Mesodermal cell (in vitro differentiated cells): ENCODE measurements around the gene SLC22A23.

Experiments used
- H3K27ac ChIP-seq: 2 replicates; pipeline ENCODE4 v1.7.0; 2013; ENCODE audit warnings: mild to moderate bottlenecking, low read depth, low read length, moderate library complexity; ENCODE audit not compliant: severe bottlenecking
- H3K36me3 ChIP-seq: 2 replicates; pipeline ENCODE4 v1.7.1; 2013; ENCODE audit warnings: mild to moderate bottlenecking, low read length, moderate library complexity; ENCODE audit not compliant: control insufficient read depth, insufficient read depth
- H3K4me1 ChIP-seq: one replicate; pipeline ENCODE4 v1.7.1; 2013; ENCODE audit warnings: mild to moderate bottlenecking, low read length; ENCODE audit not compliant: insufficient read depth, control insufficient read depth, poor library complexity, severe bottlenecking
- H3K4me3 ChIP-seq: 2 replicates; pipeline ENCODE4 v1.7.0; 2013; ENCODE audit warnings: low read length, control low read depth, mild to moderate bottlenecking; ENCODE audit not compliant: insufficient read depth, poor library complexity, severe bottlenecking; ENCODE audit errors: extremely low read depth
- H3K9me3 ChIP-seq: 2 replicates; pipeline ENCODE4 v1.7.1; 2013; ENCODE audit warnings: mild to moderate bottlenecking, low read length, moderate library complexity; ENCODE audit not compliant: control insufficient read depth
- WGBS, 2 experiments: methylation state at CpG; one replicate each; pipeline ENCODE4 v1.1.5; 2013; ENCODE audit warnings: missing lambda C conversion rate in 2 of 2; ENCODE audit not compliant: insufficient coverage in 2 of 2; 5-methylcytosine and 5-hydroxymethylcytosine counted together

SLC22A23 gene

GRCh38 chr6:3315841-3316240, 141.0 kb downstream of the SLC22A23 start:
- Histone ChIP-seq H3K4me1 (no peaks in the 10 kb centered on the region), H3K4me3 (no peak overlapping the region), H3K36me3 (no peaks in the 10 kb centered on the region), H3K27ac (no peak overlapping the region), H3K9me3 (no peaks in the 10 kb centered on the region)
- 71 to 79% methylated on average over 6 to 7 of the region's 8 CpGs for WGBS, 2 experiments

GRCh38 chr6:3314621-3315467, 142.0 kb downstream of the SLC22A23 start:
- 93 to 95% methylated on average over 17 to 20 of the region's 20 CpGs for whole genome bisulfite sequencing, 2 experiments
- Histone ChIP-seq H3K4me3 (no peak overlapping the region), H3K4me1 (no peaks in the 10 kb centered on the region), H3K36me3 (no peaks in the 10 kb centered on the region), H3K27ac (no peak overlapping the region), H3K9me3 (no peaks in the 10 kb centered on the region)

- H3K27ac ChIP-seq = no peak overlapping the region
- WGBS, 2 experiments = 94% methylated on average over 3 to 5 of the region's 7 CpGs
- H3K36me3 ChIP-seq = no peaks in the 10 kb centered on the region
- no peak overlapping the region for H3K4me3 ChIP-seq
- H3K9me3 ChIP-seq = no peaks in the 10 kb centered on the region
- no peaks in the 10 kb centered on the region for H3K4me1 ChIP-seq
These were observed 142.7 kb downstream of the SLC22A23 start for GRCh38 chr6:3314176-3314575.

- Histone ChIP-seq H3K36me3 (no peaks in the 10 kb centered on the region), H3K27ac (no peak overlapping the region), H3K9me3 (no peaks in the 10 kb centered on the region), H3K4me1 (no peaks in the 10 kb centered on the region), H3K4me3 (no peak overlapping the region)
- 84 to 88% methylated on average over 9 to 10 of the region's 11 CpGs for WGBS, 2 experiments
These were observed 144.1 kb downstream of the SLC22A23 start for GRCh38 chr6:3312604-3313231.

GRCh38 chr6:3311826-3312225, 145.0 kb downstream of the SLC22A23 start:
- 79 to 92% methylated on average over 5 to 6 of the region's 6 CpGs for WGBS, 2 experiments
- Histone ChIP-seq H3K4me3 (no peak overlapping the region), H3K27ac (no peak overlapping the region), H3K4me1 (no peaks in the 10 kb centered on the region), H3K36me3 (no peaks in the 10 kb centered on the region), H3K9me3 (no peaks in the 10 kb centered on the region)

- H3K4me1 ChIP-seq = no peaks in the 10 kb centered on the region
These were observed 146.1 kb downstream of the SLC22A23 start for GRCh38 chr6:3310703-3311102.

GRCh38 chr6:3310051-3310448, 146.8 kb downstream of the SLC22A23 start:
- WGBS, 2 experiments = 91 to 93% methylated on average over 3 of the region's 6 CpGs
- H3K9me3 ChIP-seq = no peaks in the 10 kb centered on the region
- H3K27ac ChIP-seq = no peak overlapping the region
- no peak overlapping the region for H3K4me3 ChIP-seq
- no peaks in the 10 kb centered on the region for H3K36me3 ChIP-seq
- H3K4me1 ChIP-seq = no peaks in the 10 kb centered on the region

More at GRCh38 chr6:3310703-3311102, 146.1 kb downstream of the SLC22A23 start:
- Histone ChIP-seq H3K4me3 (no peak overlapping the region), H3K27ac (no peak overlapping the region), H3K9me3 (no peaks in the 10 kb centered on the region), H3K36me3 (no peaks in the 10 kb centered on the region)
- WGBS, 2 experiments = 94 to 95% methylated on average over 9 of the region's 9 CpGs

GRCh38 chr6:3309391-3310050, 147.3 kb downstream of the SLC22A23 start:
- Histone ChIP-seq H3K4me3 (no peak overlapping the region), H3K9me3 (no peaks in the 10 kb centered on the region), H3K36me3 (no peaks in the 10 kb centered on the region), H3K4me1 (no peaks in the 10 kb centered on the region), H3K27ac (no peak overlapping the region)
- 83% methylated on average over 8 to 11 of the region's 11 CpGs for WGBS, 2 experiments

- 92 to 94% methylated on average over 6 of the region's 10 CpGs for WGBS, 2 experiments
- H3K27ac ChIP-seq = no peak overlapping the region
- no peaks in the 10 kb centered on the region for H3K4me1 ChIP-seq
- no peaks in the 10 kb centered on the region for H3K9me3 ChIP-seq
- no peaks in the 10 kb centered on the region for H3K36me3 ChIP-seq
- H3K4me3 ChIP-seq = no peak overlapping the region
These were observed 148.7 kb downstream of the SLC22A23 start for GRCh38 chr6:3308106-3308505.

GRCh38 chr6:3307436-3307835, 149.4 kb downstream of the SLC22A23 start:
- WGBS, 2 experiments = 82 to 86% methylated on average over 9 to 11 of the region's 12 CpGs
- Histone ChIP-seq H3K9me3 (no peaks in the 10 kb centered on the region), H3K4me3 (no peak overlapping the region)

More at GRCh38 chr6:3307436-3307835, 149.4 kb downstream of the SLC22A23 start:
- H3K4me1 ChIP-seq = no peaks in the 10 kb centered on the region
- H3K36me3 ChIP-seq = no peaks in the 10 kb centered on the region
- no peak overlapping the region for H3K27ac ChIP-seq
